GM12878 (cell line): Measurements from ENCODE around the gene PINLYP. TPM values are rescaled to one million over a fixed set of nuclear protein-coding genes. Genes with fewer than 3 reads are reported as not detected.
A peak's percentile ranks its signal among the peaks of the same experiment; 100 is the strongest.

Source experiments
- CBX5 ChIP-seq: sonication (generic); IDR thresholded peaks from 2 replicates; pipeline ENCODE4 v1.6.1; 2016; ENCODE audit warnings: low read depth, moderate library complexity, mild to moderate bottlenecking, inconsistent platforms
- E2F4 ChIP-seq: IDR thresholded peaks from 2 replicates; pipeline ENCODE4 v1.6.1; 2012; ENCODE audit warnings: low read depth, low read length, improper control_type of control experiment
- ETV6 ChIP-seq, 2 experiments: fragments of 450-650 bp in 1 of 2; IDR thresholded peaks in 1 of 2; conservative IDR thresholded peaks in 1 of 2; 2 replicates each; pipeline ENCODE4 v1.6.1; 2014; ENCODE audit warnings: antibody characterized with exemption in 1 of 2, borderline replicate concordance in 1 of 2, low read depth in 1 of 2, mild to moderate bottlenecking in 1 of 2, moderate library complexity in 1 of 2
- IKZF1 ChIP-seq: fragments of 450-650 bp; conservative IDR thresholded peaks from 2 replicates; pipeline ENCODE4 v1.6.1; 2017; ENCODE audit warnings: antibody characterized with exemption, mild to moderate bottlenecking
- MEF2B ChIP-seq: fragments of 450-650 bp; IDR thresholded peaks from 2 replicates; pipeline ENCODE4 v1.6.1; 2018; ENCODE audit warnings: mild to moderate bottlenecking, moderate library complexity; ENCODE audit not compliant: partially characterized antibody, poor library complexity, severe bottlenecking
- RB1 ChIP-seq: fragments of 450-650 bp; formaldehyde crosslinking; IDR thresholded peaks from 2 replicates; pipeline ENCODE4 v1.6.1; 2017; ENCODE audit warnings: mild to moderate bottlenecking, borderline replicate concordance
- STAT3 ChIP-seq: IDR thresholded peaks from 2 replicates; pipeline ENCODE4 v1.6.1; 2011; ENCODE audit warnings: low read depth, low read length, improper control_type of control experiment
- polyA plus RNA-seq, 11 experiments: library from polyadenylated mRNA; depleted of rRNA in 4 of 11; unstranded in 6 of 11; stranded (reverse) in 5 of 11; fragments of >200 nt; fragmentation: Nextera tagmentation in 4 of 11; fragmentation: Illumina TruSeq in 1 of 11; extraction: Ambion mirVana in 4 of 11; extraction: Trizol in 1 of 11; gene quantifications; 1 replicate in 1 of 11; 2 replicates in 10 of 11; pipeline versions ENCODE4 v1.2.1 to v1.2.3, GENCODE V29; 2011 to 2016; ENCODE audit warnings: inconsistent platforms in 2 of 11, missing spikeins in 2 of 11, low read depth in 1 of 11
- total RNA-seq, 4 experiments: library from RNA; depleted of rRNA in 3 of 4; stranded (reverse); fragments of >200 nt in 3 of 4; fragmentation: Illumina TruSeq in 1 of 4; extraction: Trizol in 1 of 4; gene quantifications; 2 replicates each; pipeline versions ENCODE4 v1.2.1 to v1.2.3, GENCODE V29; 2013 to 2021

PINLYP gene
- total and polyA plus RNA-seq, 10 of the 15 experiments (the other 5 are each of a cell fraction or from before 2014, with no cell fraction given) = 1.0 to 26.9 (median 11.4) TPM

- TF ChIP-seq E2F4 (no peak), ETV6 (conservative IDR thresholded peaks at IDR 0.05 in 1 of 2, IDR thresholded peaks at IDR 0.05 in 1 of 2; ENCODE audit: borderline replicate concordance in 1 of 2, low read depth in 1 of 2) (no peak), RB1 (0 out of 2 replicates have a peak, but pooled peaks have one; percentile 19), CBX5 (no peak), IKZF1 (no peak; the same call in 1 of the 2 replicates), MEF2B (no peak), STAT3 (no peak)
- TF ChIP-seq, all 136 proteins: peak for 5
These were observed 49.5 kb upstream of the PINLYP start (continued) for GRCh38 chr19:43525836-43526771.
